HG02759 (cell line): ENCODE results near the gene PRICKLE4.
"Not testable (repeated sequence)": the region's sequence is repeated elsewhere in the genome, so short reads cannot be mapped to it uniquely, and the experiment has no call there.

Source experiments
- ATAC-seq: cut with Tn5 transposase; IDR thresholded peaks from one replicate; pipeline ENCODE4 v1.9.1; 2021; ENCODE audit warnings: mild to moderate bottlenecking, moderate library complexity; ENCODE audit not compliant: unreplicated experiment

Gene PRICKLE4

GRCh38 chr6:41791305-41791704 is 10.7 kb downstream of the PRICKLE4 start:
- ATAC-seq = no peak

GRCh38 chr6:41791984-41792383 is 11.4 kb downstream of the PRICKLE4 start:
- ATAC-seq = no peak

GRCh38 chr6:41796474-41796873 is 15.9 kb downstream of the PRICKLE4 start:
- no peak for ATAC-seq

- no peak for ATAC-seq
Measured at GRCh38 chr6:41798901-41799558, 18.4 kb downstream of the PRICKLE4 start.

GRCh38 chr6:41799559-41799911 is 19.0 kb downstream of the PRICKLE4 start:
- no peak for ATAC-seq

GRCh38 chr6:41801380-41801779 is 20.8 kb downstream of the PRICKLE4 start:
- ATAC-seq = no peak

GRCh38 chr6:41805830-41806774 is 25.5 kb downstream of the PRICKLE4 start:
- no peak for ATAC-seq

- ATAC-seq = no peak
Measured at GRCh38 chr6:41811095-41811494, 30.5 kb downstream of the PRICKLE4 start.

GRCh38 chr6:41811946-41812345 is 31.4 kb downstream of the PRICKLE4 start:
- not testable (repeated sequence) for ATAC-seq

- no peak for ATAC-seq
Measured at GRCh38 chr6:41813469-41813868, 32.9 kb downstream of the PRICKLE4 start.

GRCh38 chr6:41813956-41814355 is 33.4 kb downstream of the PRICKLE4 start:
- ATAC-seq = no peak

GRCh38 chr6:41814629-41815028 is 34.0 kb downstream of the PRICKLE4 start:
- ATAC-seq = no peak

GRCh38 chr6:41815587-41815986 is 35.0 kb downstream of the PRICKLE4 start:
- no peak for ATAC-seq

GRCh38 chr6:41818271-41819054 is 37.9 kb downstream of the PRICKLE4 start:
- ATAC-seq = no peak

- ATAC-seq = no peak
Measured at GRCh38 chr6:41821266-41821665, 40.7 kb downstream of the PRICKLE4 start.

GRCh38 chr6:41822021-41822420 is 41.4 kb downstream of the PRICKLE4 start:
- no peak for ATAC-seq

GRCh38 chr6:41823178-41823577 is 42.6 kb downstream of the PRICKLE4 start:
- ATAC-seq = no peak

GRCh38 chr6:41824571-41825569 is 44.3 kb downstream of the PRICKLE4 start:
- ATAC-seq = no peak

GRCh38 chr6:41826343-41827022 is 45.9 kb downstream of the PRICKLE4 start:
- ATAC-seq = no peak

GRCh38 chr6:41832263-41832662 is 51.7 kb downstream of the PRICKLE4 start:
- no peak for ATAC-seq
